Spleen (tissue), 7 donors: ENCODE data around the gene RSPRY1.

Source experiments
- CTCF ChIP-seq, 11 experiments: fragments of 200-600 bp in 7 of 11; fragments of 450-650 bp in 4 of 11; sonication (generic) in 4 of 11; IDR thresholded peaks in 8 of 11; conservative IDR thresholded peaks in 3 of 11; 1 replicate in 7 of 11; 2 replicates in 4 of 11; pipeline versions ENCODE4 v1.4.0 to v1.8.0; 2016 to 2021; ENCODE audit warnings: antibody characterized with exemption in 11 of 11, inconsistent platforms in 4 of 11, mild to moderate bottlenecking in 1 of 11
- POLR2A ChIP-seq, 3 donors: fragments of 450-650 bp; IDR thresholded peaks; one replicate each; pipeline ENCODE4 v1.5.1; 2017; ENCODE audit warnings: antibody characterized with exemption in 3 of 3, mild to moderate bottlenecking in 1 of 3
- POLR2AphosphoS5 ChIP-seq, 3 donors: sonication (generic); formaldehyde crosslinking; IDR thresholded peaks; one replicate each; pipeline ENCODE4 v1.5.1; 2017; ENCODE audit warnings: antibody characterized with exemption in 3 of 3
- donor health status: DM: no; HTN: no; CAD: no; lungs with moderate emphysema.
- donor health status: DM: no; HTN: no; CAD: no.
- donor health status: DM: no; HTN: no; CAD: no.

GRCh38 chr16:57179215-57179828 is 6.8 kb upstream of the RSPRY1 start:
- TF ChIP-seq POLR2AphosphoS5 (IDR thresholded peaks at IDR 0.05) (no peak), CTCF (IDR thresholded peaks at IDR 0.05 in 8 of 11, conservative IDR thresholded peaks at IDR 0.05 in 3 of 11) (no peak), POLR2A (IDR thresholded peaks at IDR 0.05) (no peak)
